ENCODE data around the gene POLR2L.

DNA sequence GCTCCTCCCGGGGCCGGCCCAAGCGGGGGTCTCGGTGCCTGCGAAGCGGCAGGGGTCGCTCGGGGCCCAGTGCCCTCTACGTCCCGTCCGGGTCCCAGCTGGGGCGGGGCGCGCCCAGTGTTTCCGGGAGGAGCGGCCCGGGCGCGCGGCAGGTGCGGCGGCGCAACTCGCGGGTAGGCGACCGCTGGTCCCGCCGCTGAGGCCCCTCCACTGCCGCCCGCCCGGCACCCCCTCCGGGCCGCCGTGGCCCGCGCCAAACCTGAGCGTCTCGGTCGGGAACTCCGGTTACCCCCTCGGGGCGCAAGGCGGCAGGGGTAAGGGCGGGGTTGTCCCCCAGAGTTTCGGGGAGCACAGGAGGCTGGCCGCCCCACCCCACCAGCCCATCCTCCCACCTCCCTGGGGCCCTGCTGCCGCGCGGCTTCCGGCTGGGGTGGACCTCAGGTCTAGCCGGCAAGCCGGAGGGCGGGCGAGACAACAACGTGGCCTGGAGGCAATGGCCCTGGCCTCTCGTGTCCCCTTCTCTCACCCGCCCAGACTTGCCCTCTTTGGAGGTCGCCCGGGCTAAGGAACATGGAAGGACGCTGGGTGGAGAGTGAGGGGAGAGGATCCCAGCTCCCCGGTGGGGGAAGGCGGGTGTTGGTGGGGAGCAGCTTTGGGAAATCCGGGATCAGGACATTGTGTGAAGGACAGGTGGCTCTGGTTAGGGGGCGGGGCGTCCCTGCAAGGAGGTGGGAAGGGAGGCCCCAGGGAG, 15.0 kb downstream of the POLR2L start:
- TF ChIP-seq RXRA (IDR thresholded peaks at IDR 0.05; ENCODE audit: borderline replicate concordance, low read depth) (no peak), CTCF (IDR thresholded peaks at IDR 0.05) (no peak), RCOR1 (IDR thresholded peaks at IDR 0.05; ENCODE audit: low read length) (no peak), MEF2A (IDR thresholded peaks at IDR 0.05; ENCODE audit: borderline replicate concordance, low read depth) (no peak), GABPA (IDR thresholded peaks at IDR 0.05; ENCODE audit: low read depth) (no peak), RAD21 (IDR thresholded peaks at IDR 0.05; ENCODE audit: low read length) (no peak), YY1 (IDR thresholded peaks at IDR 0.05; ENCODE audit: low read depth) (no peak), POLR2AphosphoS5 (IDR thresholded peaks at IDR 0.05; ENCODE audit: low read depth, low read length) (no peak), REST (IDR thresholded peaks at IDR 0.05; ENCODE audit: low read depth, low read length) (no peak)
- TF ChIP-seq, protein P1, sequence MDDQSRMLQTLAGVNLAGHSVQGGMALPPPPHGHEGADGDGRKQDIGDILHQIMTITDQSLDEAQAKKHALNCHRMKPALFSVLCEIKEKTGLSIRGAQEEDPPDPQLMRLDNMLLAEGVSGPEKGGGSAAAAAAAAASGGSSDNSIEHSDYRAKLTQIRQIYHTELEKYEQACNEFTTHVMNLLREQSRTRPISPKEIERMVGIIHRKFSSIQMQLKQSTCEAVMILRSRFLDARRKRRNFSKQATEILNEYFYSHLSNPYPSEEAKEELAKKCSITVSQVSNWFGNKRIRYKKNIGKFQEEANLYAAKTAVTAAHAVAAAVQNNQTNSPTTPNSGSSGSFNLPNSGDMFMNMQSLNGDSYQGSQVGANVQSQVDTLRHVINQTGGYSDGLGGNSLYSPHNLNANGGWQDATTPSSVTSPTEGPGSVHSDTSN (IDR thresholded peaks at IDR 0.05): no peak; the same call in 1 of the 2 replicates

All from SK-N-SH (cell line).